Mammary epithelial cell (primary cell): ENCODE results near the gene PUS1.

Experiments
- CTCF ChIP-seq, 2 donors: IDR thresholded peaks in 1 of 2; conservative IDR thresholded peaks in 1 of 2; 2 replicates each; pipeline ENCODE4 v1.5.1; 2011 to 2012; ENCODE audit warnings: inconsistent platforms in 2 of 2, low read length in 2 of 2, mild to moderate bottlenecking in 2 of 2, control low read depth in 1 of 2, low read depth in 1 of 2; ENCODE audit not compliant: insufficient read depth in 1 of 2; ENCODE audit errors: extremely low read depth in 1 of 2
- EZH2 ChIP-seq: IDR thresholded peaks from 2 replicates; pipeline ENCODE4 v1.6.1; 2012; ENCODE audit warnings: low read length, inconsistent platforms, borderline replicate concordance

- TF ChIP-seq CTCF (conservative IDR thresholded peaks at IDR 0.05 in 1 of 2, IDR thresholded peaks at IDR 0.05 in 1 of 2; ENCODE audit: extremely low read depth in 1 of 2, insufficient read depth in 1 of 2, low read depth in 1 of 2, low read length in 2 of 2) (no peak), EZH2 (no peak)
These were observed 57.8 kb downstream of the PUS1 start for GRCh38 chr12:131986910-131987309.
